ENCODE data around the gene FOXN4.

DNA sequence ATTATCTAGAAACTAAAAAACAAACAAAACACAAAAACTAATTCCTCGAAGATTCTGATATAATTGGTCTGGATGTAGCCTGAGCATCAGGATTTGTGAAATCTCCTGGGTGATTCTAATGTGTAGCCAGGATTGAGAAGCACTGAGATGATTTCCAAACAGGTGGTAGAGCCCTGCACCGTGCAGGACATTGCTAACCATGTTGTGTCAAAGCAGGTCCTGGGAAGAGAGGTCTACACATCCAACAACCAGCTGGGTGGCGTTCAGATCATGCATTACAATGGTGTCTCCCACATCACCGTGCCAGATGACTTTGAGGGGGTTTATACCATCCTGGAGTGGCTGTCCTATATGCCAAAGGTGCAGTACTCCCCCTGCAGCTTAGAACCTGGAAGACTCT is 56.3 kb downstream of the FOXN4 start:
- TF ChIP-seq POLR2A (IDR thresholded peaks at IDR 0.05; ENCODE audit: low read depth, low read length) (no peak), EZH2 (IDR thresholded peaks at IDR 0.05; ENCODE audit: borderline replicate concordance, low read depth, low read length, severe bottlenecking) (no peak), MYC (IDR thresholded peaks at IDR 0.05; ENCODE audit: low read depth, low read length) (no peak), POLR2AphosphoS5 (IDR thresholded peaks at IDR 0.05; ENCODE audit: insufficient read depth, low read depth, low read length) (no peak), GATA2 (IDR thresholded peaks at IDR 0.05; ENCODE audit: insufficient read depth, insufficient read length, low read depth, low read length) (no peak), FOS (IDR thresholded peaks at IDR 0.05; ENCODE audit: borderline replicate concordance, insufficient read depth, low read length) (no peak)
- TF ChIP-seq, protein P1, sequence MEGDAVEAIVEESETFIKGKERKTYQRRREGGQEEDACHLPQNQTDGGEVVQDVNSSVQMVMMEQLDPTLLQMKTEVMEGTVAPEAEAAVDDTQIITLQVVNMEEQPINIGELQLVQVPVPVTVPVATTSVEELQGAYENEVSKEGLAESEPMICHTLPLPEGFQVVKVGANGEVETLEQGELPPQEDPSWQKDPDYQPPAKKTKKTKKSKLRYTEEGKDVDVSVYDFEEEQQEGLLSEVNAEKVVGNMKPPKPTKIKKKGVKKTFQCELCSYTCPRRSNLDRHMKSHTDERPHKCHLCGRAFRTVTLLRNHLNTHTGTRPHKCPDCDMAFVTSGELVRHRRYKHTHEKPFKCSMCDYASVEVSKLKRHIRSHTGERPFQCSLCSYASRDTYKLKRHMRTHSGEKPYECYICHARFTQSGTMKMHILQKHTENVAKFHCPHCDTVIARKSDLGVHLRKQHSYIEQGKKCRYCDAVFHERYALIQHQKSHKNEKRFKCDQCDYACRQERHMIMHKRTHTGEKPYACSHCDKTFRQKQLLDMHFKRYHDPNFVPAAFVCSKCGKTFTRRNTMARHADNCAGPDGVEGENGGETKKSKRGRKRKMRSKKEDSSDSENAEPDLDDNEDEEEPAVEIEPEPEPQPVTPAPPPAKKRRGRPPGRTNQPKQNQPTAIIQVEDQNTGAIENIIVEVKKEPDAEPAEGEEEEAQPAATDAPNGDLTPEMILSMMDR (IDR thresholded peaks at IDR 0.05; ENCODE audit: extremely low read depth in 1 of 2, insufficient read depth in 1 of 2, low read depth in 1 of 2, low read length in 2 of 2) = no peak
- TF ChIP-seq, protein P2, sequence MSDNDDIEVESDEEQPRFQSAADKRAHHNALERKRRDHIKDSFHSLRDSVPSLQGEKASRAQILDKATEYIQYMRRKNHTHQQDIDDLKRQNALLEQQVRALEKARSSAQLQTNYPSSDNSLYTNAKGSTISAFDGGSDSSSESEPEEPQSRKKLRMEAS (IDR thresholded peaks at IDR 0.05; ENCODE audit: insufficient read depth, insufficient read length) = no peak

All from endothelial cell of umbilical vein (primary cell).